Measurements from ENCODE around the gene UNC5CL.

Gene UNC5CL

GRCh38 chr6:41002168-41002567 lies 36.9 kb downstream of the UNC5CL start:
- DNase-seq = no peak

GRCh38 chr6:41000248-41000647 lies 38.8 kb downstream of the UNC5CL start:
- DNase-seq = no peak

- no peak for DNase-seq
These were observed 39.5 kb downstream of the UNC5CL start for GRCh38 chr6:40999569-40999968.

GRCh38 chr6:40998661-40999060 lies 40.4 kb downstream of the UNC5CL start:
- no peak for DNase-seq

- DNase-seq = peak; percentile 19
These were observed 41.6 kb downstream of the UNC5CL start for GRCh38 chr6:40997234-40997957.

GRCh38 chr6:40996591-40997233 lies 42.3 kb downstream of the UNC5CL start:
- DNase-seq = no peak

GRCh38 chr6:40992746-40993145 lies 46.3 kb downstream of the UNC5CL start:
- no peak for DNase-seq

- DNase-seq = no peak
These were observed 48.7 kb downstream of the UNC5CL start for GRCh38 chr6:40990301-40990700.

GRCh38 chr6:40989204-40990169 lies 49.5 kb downstream of the UNC5CL start:
- no peak for DNase-seq

GRCh38 chr6:40988634-40989033 lies 50.4 kb downstream of the UNC5CL start:
- no peak for DNase-seq

- DNase-seq = no peak
These were observed 51.9 kb downstream of the UNC5CL start for GRCh38 chr6:40986921-40987819.

GRCh38 chr6:40986364-40986763 lies 52.7 kb downstream of the UNC5CL start:
- no peak for DNase-seq

GRCh38 chr6:40983752-40984151 lies 55.3 kb downstream of the UNC5CL start:
- no peak for DNase-seq

GRCh38 chr6:40982917-40983316 lies 56.1 kb downstream of the UNC5CL start:
- no peak for DNase-seq

GRCh38 chr6:40978687-40979289 lies 60.2 kb downstream of the UNC5CL start:
- no peak for DNase-seq

GRCh38 chr6:40977695-40978094 lies 61.3 kb downstream of the UNC5CL start:
- no peak for DNase-seq

GRCh38 chr6:40977085-40977484 lies 61.9 kb downstream of the UNC5CL start:
- no peak for DNase-seq
